NCI-H2081 treated with DMSO at 0.1 percent for 48 hours (cell line): ENCODE data around the gene NPDC1.
A peak's percentile ranks its signal among the peaks of the same experiment; 100 is the strongest.
"Not testable (repeated sequence)": the region's sequence is repeated elsewhere in the genome, so short reads cannot be mapped to it uniquely, and the experiment has no call there.

ENCODE experiments used
- DNase-seq: peaks from one replicate; lab custom pipeline; 2025; lab: John Stamatoyannopoulos, UW

The NPDC1 gene

DNA sequence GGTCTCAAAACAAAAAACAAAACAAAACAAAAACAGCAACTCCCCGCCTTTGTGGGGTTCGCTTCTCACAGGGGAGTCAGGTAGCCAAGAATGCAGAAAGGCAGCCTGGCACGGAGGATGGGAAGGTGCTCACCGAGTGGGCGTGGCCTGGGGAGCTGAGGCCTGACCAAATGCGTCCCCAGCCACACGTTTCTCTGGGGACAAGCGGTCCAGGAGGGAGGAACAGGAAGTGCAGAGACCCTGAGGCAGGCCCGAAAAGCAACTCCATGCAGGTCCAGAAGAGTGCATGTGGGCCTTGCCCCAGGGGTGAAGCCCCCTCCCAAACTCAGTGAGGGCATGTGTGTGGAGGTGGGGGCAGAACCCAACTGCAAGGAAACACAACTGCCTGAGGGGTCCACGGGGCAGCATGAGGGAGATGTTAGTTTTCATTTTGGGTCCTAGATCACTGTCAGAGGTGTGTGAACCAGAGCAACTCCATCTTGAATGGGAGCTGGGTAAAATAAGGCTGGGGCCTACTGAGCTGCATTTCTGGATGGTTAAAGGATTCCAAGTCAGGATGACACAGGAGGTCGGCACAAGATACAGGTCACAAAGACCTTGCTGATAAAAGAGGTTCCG is 28.8 kb upstream of the NPDC1 start:
- no peak for DNase-seq

- DNase-seq = no peak
Measured at GRCh38 chr9:137073992-137074399, 28.0 kb upstream of the NPDC1 start.

DNA sequence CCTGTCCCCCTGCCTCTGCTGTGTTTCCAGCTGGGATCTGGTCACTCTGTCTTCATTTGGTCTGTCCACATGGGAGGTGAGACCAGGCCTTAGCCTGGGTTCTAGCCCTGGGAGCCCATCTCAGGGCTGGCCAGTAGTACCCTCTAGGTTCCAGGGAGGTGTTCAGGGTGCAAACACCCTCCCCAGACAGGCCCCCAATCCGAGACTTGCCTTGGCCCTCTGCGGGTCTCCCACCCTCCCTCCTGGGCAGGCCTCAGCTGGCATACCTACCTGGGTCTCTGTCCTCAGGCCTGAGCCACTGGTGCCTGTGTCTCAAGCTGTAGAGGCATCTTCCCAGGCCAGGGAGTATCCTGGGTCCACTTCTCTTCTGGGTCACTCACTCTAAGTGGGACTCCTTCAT is 25.3 kb upstream of the NPDC1 start:
- DNase-seq = no peak

- no peak for DNase-seq
Measured at GRCh38 chr9:137070906-137071275, 24.9 kb upstream of the NPDC1 start.

DNA sequence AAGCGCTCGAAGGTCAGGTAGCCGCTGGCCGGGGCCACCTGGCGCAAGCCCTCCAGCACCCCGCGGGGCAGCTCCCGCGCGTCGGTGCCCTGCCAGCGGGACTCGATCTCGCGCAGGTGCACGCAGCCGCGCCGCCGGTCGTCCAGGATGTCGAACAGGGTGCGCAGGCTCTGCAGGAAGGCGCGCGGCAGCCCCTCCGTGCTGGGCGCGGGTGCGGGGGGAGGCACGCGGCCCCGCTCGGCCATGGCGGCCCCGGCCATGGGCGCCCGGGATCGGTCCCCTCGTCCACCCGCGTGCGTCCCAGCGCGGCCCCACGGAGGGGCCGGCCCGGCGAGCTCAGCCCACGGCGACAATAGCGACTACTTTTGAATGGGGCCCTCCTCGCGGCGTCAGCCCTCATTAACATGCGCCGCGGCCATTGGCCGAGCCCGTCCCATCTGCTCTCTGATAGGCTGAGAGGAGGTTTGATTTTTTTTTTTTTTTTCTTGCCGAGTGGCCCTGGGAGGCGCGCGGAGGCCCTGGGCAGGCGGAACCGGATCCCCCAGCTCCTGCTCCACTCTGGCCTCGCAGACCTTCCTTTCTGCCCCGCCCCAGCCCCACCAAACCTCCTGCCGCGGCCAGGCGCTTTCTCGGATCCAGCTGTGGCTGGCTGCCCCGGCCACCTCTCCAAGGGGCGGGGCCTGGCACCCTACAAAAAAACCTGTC is 24.4 kb upstream of the NPDC1 start, which contains the start of gene SAPCD2:
Gene SAPCD2 (minus strand): TSS at position 357 of the 705 bp plus-strand sequence. CDS start 97 bp downstream, at position 260.
- peak; percentile 74 for DNase-seq

DNA sequence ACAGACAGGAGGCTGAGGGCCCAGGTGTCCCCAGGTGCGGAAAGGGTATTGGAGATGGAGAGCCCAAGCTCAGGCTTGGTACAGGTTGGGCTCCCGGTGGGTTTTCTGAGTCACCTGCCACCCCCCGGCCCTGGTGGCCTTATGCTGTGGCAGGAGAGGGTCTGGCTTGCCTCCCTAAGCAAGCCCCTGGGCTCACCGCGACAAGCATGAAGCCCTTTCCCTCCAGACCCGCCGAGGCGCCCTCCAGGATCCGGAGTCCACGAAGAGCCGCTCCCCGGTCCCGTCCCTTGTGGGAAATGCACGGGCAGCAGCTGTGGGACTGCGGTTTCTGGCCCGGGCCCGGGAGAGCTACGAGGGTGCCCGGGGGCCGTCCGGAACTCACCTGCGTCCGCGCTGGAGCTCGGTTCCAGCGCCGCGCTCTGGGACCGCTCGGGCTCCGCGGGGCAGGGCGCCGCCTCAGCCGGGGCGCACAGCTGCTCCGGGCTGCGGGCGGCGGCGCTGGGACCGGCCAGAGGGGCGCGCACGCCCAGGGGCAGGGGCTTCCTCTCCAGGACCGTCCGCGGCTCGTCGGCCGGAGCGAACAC is 23.6 kb upstream of the NPDC1 start:
- DNase-seq = no peak

- no peak for DNase-seq
Measured at GRCh38 chr9:137068539-137069507, 22.8 kb upstream of the NPDC1 start.

GRCh38 chr9:137067860-137068538 is 22.0 kb upstream of the NPDC1 start:
- DNase-seq = no peak

DNA sequence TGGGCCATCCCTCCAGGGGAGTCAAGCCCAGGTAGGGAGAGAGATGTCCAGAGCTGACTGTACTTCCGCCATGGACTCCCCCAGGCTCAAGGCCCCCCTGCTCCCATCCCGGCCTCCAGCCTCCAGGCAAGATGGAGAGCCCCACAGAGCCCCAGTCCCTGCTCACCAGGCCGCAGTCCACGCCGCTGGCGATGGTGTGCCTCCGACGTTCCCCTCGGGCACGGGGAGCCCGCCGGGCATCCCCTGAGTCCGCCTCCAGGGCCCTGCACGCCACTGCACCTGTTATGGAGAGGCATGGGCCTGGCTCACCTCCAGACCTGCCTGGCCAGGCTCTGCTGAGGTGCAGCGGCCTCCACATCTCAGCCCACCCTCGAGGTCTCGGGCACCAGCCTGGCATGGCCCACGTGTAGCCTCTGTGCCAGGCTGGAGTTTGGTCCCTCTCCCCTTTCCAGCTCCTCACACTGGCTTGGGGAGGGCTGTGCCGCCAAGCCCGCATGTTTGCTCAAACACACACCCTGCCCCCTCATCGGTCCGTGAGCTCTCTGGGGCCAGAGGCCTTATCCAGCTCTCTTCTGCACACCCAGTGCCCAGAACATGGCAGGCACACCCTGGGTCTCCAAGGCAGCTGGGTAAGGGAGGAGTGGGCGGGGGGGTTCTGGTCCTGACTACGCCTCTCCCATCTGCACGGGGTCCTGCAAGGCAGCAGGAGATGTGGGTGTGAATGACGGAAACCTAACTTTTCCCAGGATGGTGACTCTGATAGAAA is 20.3 kb upstream of the NPDC1 start:
- no peak for DNase-seq

DNA sequence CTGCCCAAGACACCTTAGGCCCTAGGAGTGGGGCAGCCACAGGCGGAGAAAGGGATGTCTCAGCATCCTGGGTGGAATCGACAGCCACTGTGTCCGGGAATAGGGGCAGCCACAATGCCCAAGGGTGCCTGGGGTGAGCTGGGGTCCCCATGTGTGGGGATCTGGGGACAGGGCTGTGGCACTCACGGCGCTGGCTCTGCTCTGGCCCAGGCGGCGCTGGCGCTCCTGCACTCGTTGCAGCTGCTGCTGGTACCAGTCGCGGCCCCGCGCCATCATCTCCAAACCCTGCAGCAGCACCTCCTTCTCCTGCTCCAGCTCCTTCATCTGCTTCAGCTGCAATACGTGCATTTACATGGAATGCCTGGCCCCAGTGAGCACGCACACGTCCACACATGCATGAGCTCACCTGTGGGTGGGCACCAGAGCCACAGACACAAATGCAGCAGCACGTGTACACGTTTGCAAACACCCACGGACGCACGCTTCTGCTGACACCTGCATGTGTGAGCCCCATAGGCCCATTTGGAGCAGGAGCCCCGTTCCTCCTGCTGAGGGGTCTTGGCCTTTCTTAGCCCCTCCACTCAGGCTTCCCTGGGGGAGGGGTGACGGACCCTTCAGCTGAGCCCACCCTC is 19.5 kb upstream of the NPDC1 start:
- no peak for DNase-seq

GRCh38 chr9:137064880-137065164 is 18.8 kb upstream of the NPDC1 start:
- no peak for DNase-seq

DNA sequence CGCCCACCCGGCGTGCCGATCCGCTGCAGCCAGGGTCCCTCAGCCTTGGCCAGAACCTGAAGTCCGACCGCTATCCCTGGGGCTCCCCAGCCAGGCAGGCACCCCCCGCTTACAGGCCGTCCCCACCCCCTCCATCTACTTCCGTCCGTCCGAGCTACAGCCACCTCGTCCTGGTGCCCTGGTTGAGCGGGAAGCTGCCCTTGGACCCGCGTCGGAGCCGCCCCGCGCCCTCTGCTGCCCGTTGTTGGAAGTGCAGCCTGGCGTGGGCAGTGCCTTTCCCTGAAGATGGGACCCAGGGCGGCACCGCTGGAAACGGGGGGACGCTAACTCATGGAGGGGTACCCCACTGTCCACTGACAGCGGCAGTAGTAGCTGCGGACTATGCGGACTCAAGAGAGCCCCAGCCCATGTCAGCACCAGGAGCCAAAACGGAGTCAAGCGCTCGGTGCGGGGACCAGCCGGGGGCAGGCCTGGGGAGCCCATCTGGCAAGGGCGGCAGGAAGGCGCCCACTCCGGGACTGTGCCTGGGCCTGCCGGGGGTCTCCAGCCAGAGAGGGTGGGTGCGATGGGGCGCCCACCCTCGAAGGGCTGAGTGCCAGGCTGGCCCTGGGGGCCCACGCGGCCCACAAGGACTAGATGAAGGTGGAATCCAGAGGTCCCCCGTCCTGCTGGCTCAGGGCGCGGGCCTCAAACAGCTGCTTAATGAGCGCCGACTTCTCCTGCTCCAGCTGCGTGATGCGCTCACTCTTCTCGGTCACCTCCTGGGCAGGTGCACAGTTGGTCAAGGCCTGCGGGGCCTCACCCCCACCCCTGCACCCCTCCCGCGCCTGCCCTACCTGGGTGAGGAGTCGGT is 18.3 kb upstream of the NPDC1 start:
- no peak for DNase-seq

DNA sequence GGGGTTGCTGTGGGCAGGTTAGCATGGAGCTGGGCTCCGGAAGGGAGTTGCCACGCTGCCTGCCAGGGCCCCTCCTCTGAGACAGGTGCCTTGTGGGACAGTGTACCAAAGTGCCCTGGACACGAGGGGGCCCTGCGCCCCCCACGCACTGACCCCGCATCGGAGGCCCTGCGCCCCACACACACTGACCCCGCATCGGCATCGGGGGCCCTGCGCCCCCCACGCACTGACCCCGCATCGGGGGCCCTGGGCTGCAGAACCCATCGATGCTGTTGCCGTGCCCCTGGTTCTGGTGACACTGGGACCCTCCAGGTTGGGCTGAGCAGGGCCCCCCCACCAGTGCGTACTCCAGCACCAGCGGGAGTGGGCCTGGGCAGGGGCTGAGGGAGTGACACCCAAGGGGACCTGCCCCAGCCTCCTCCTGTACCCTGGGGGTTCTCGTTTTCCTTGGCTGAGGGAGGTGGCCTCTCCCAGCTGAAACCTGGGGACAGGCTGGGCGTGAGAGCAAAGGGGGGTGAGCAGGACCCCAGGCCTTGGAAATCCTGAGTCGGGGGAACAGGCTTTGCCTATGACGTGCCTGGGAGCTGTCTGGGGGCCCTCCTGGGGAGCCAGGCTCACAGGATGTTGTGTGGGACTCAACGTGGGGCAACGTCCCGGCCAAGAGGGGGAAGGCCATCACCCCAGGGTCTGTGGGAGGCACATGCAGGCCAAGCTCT is 17.5 kb upstream of the NPDC1 start:
- no peak for DNase-seq

- DNase-seq = not testable (repeated sequence)
Measured at GRCh38 chr9:137062798-137063197, 16.8 kb upstream of the NPDC1 start.

DNA sequence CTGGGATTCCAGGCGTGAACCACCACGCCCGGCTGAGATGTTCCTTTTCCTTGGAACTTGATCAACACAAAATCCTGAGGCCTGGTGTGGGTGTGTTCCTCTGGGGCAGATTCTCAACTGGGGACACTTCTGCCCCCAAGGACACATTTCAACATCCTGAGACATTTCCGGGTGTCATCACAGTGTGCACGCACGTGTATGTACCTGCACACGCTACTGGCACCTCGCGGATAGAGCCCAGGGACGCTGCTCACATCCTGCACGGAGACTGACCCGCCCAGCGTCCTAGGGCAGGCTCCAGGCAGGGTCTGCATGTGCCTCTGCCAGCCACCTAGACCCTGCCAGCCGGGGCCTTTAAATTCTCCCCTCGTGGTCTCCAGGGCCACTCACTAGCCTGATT is 16.4 kb upstream of the NPDC1 start:
- DNase-seq = no peak

DNA sequence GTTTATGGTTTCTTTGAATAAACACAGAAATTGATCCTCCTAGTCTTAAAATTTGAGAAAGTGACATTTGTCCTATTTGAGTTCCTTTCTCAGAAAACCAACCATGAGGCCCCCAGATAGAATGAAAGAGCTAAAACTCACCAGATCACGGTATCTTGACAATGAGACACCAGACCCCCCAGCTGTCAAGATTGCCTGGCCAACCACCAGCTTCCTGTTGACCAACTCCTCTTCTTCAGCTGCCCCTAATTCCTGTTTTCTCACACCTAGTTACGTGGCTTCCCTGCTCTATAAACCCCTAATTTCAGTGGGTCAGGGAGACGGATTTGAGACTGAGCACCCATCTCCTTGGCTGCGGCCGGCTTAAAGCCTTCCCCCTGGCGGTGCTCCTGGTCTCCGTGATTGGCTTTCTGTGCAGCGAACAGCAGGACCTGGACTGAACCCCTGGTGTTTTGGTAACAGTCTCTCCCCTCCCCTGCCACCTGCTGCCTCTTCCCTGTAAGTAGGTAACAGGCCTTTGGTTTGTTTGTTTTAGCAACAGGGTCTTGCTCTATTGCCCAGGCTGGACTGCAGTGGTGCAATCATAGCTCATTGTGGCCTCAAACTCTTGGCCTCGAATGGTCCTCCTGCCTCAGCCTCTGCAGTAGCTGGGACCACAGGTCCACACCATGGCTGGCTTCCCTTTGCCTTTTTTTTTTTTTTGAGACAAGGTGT is 12.7 kb upstream of the NPDC1 start:
- DNase-seq = no peak

GRCh38 chr9:137057545-137057944 is 11.6 kb upstream of the NPDC1 start:
- DNase-seq = no peak

GRCh38 chr9:137056739-137057415 is 10.9 kb upstream of the NPDC1 start:
- no peak for DNase-seq
